Astrocyte (in vitro differentiated cells and primary cell): ENCODE results near the gene LRRC2. TPM values are rescaled to one million over a fixed set of nuclear protein-coding genes. Genes with fewer than 3 reads are reported as not detected.

ENCODE experiments used
- DNase-seq: peaks from one replicate; pipeline ENCODE4 v3.0.0-alpha.2; 2010; ENCODE audit warnings: low read depth
- FAIRE-seq: peaks from 2 replicates; lab custom pipeline; 2011; peaks lifted over from hg19 to GRCh38; lab: Jason Lieb, UNC
- H2AFZ ChIP-seq: 2 replicates; pipeline ENCODE4 v1.6.0; 2012; ENCODE audit warnings: low read depth, low read length, inconsistent platforms
- H3K27ac ChIP-seq: 2 replicates; pipeline ENCODE4 v1.5.1; 2011; ENCODE audit warnings: low read depth, low read length, inconsistent platforms
- H3K27me3 ChIP-seq: 2 replicates; pipeline ENCODE4 v1.6.0; 2011; ENCODE audit warnings: low read length, inconsistent platforms; ENCODE audit not compliant: insufficient read depth
- H3K36me3 ChIP-seq: 2 replicates; pipeline ENCODE4 v1.5.1; 2011; ENCODE audit warnings: low read length, inconsistent platforms; ENCODE audit not compliant: insufficient read depth
- H3K4me1 ChIP-seq: 2 replicates; pipeline ENCODE4 v1.5.1; 2011; ENCODE audit warnings: low read length, inconsistent platforms; ENCODE audit not compliant: insufficient read depth
- H3K4me2 ChIP-seq: 2 replicates; pipeline ENCODE4 v1.6.0; 2012; ENCODE audit warnings: low read length, inconsistent platforms
- H3K4me3 ChIP-seq: 2 replicates; pipeline ENCODE4 v1.5.1; 2011; ENCODE audit warnings: low read depth, mild to moderate bottlenecking, low read length, inconsistent platforms; ENCODE audit not compliant: insufficient read depth
- H3K79me2 ChIP-seq: 2 replicates; pipeline ENCODE4 v1.6.0; 2012; ENCODE audit warnings: mild to moderate bottlenecking, low read length, inconsistent platforms; ENCODE audit not compliant: insufficient read depth
- H3K9ac ChIP-seq: 2 replicates; pipeline ENCODE4 v1.6.0; 2012; ENCODE audit warnings: mild to moderate bottlenecking, low read length, inconsistent platforms
- H3K9me3 ChIP-seq: 2 replicates; pipeline ENCODE4 v1.5.1; 2012; ENCODE audit warnings: low read depth, mild to moderate bottlenecking, low read length, inconsistent platforms; ENCODE audit not compliant: insufficient read depth
- H4K20me1 ChIP-seq: 2 replicates; pipeline ENCODE4 v1.6.0; 2012; ENCODE audit warnings: low read length, inconsistent platforms; ENCODE audit not compliant: insufficient read depth
- H3K27ac Mint-ChIP-seq: one replicate; pipeline ENCODE4 v1.8.0; 2021; ENCODE audit warnings: mild to moderate bottlenecking, mixed read lengths; ENCODE audit not compliant: unreplicated experiment
- H3K27me3 Mint-ChIP-seq: one replicate; pipeline ENCODE4 v1.8.0; 2021; ENCODE audit warnings: low read depth, mixed read lengths; ENCODE audit not compliant: unreplicated experiment
- H3K36me3 Mint-ChIP-seq: one replicate; pipeline ENCODE4 v1.8.0; 2021; ENCODE audit warnings: low read depth, mixed read lengths; ENCODE audit not compliant: unreplicated experiment
- H3K4me1 Mint-ChIP-seq: one replicate; pipeline ENCODE4 v1.8.0; 2021; ENCODE audit warnings: low read depth, mixed read lengths; ENCODE audit not compliant: unreplicated experiment
- H3K4me3 Mint-ChIP-seq: one replicate; pipeline ENCODE4 v1.8.0; 2021; ENCODE audit warnings: mild to moderate bottlenecking, moderate library complexity, mixed read lengths; ENCODE audit not compliant: unreplicated experiment
- H3K9me3 Mint-ChIP-seq: one replicate; pipeline ENCODE4 v1.8.0; 2021; ENCODE audit warnings: mild to moderate bottlenecking, mixed read lengths; ENCODE audit not compliant: unreplicated experiment
- EZH2 ChIP-seq: IDR thresholded peaks from 2 replicates; pipeline ENCODE4 v1.6.1; 2012; ENCODE audit warnings: mild to moderate bottlenecking, low read length, inconsistent platforms; ENCODE audit not compliant: insufficient read depth
- total RNA-seq: library from RNA; stranded (reverse); gene quantifications from 2 replicates; pipeline ENCODE4 v1.2.1, GENCODE V29; 2021
- TF ChIP-seq, protein P1 (sequence below): IDR thresholded peaks from 2 replicates; pipeline ENCODE4 v1.5.1; 2011; ENCODE audit warnings: low read depth, mild to moderate bottlenecking, inconsistent platforms, low read length, moderate library complexity; ENCODE audit not compliant: insufficient read depth

The LRRC2 gene
- total RNA-seq, 1 donor from 2014 or later, result 0.32 TPM

DNA sequence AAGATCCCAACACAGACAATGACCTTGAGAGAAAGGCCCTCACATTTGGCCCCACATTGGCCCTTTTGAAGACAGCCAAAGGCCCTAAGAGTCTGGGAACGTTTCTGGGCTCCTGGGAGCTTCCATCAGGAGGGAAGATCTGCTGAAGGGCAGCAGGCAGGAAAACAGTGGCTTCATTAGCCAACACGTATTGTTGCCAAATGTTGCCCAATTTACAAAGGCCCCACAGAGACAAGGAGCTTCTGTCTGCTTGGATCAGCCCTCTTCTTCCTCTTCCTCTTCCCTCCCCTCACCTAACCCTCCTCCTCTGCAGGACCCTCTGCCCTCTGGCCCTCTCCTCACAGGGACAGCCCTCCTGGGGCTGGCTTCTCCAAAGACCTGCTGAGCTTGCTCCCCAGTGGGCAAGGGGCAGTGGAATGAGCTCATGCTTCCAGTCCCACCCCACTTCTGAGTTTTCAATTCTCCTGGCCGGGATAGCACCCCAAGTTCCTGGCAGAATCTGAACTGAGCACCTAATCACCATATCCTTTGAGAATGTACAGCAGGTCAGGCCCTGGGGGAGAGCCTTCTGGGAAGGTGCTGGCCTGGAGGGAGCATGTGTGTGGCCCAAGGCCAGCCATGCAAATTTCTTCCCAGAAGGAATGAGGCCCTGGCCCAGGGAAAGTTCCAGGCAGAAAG, 96.3 kb downstream of the LRRC2 start:
- Histone ChIP-seq H2AFZ (no peak overlapping the region), H3K27ac (no peak overlapping the region), H3K4me2 (no peak overlapping the region), H4K20me1 (no peaks in the 10 kb centered on the region), H3K9ac (no peak overlapping the region), H3K9me3 (no peaks in the 10 kb centered on the region), H3K27me3 (peaks cover 28% of the 10 kb centered on the region), H3K36me3 (no peaks in the 10 kb centered on the region), H3K4me1 (no peaks in the 10 kb centered on the region), H3K4me3 (no peak overlapping the region), H3K79me2 (no peaks in the 10 kb centered on the region)
- no peaks in the 10 kb centered on the region for H3K4me1 Mint-ChIP-seq
- peaks cover 10% of the 10 kb centered on the region for H3K9me3 Mint-ChIP-seq
- DNase-seq (no peak), FAIRE-seq (no peak)
- peaks cover 62% of the 10 kb centered on the region for H3K27me3 Mint-ChIP-seq
- TF ChIP-seq, protein P1, sequence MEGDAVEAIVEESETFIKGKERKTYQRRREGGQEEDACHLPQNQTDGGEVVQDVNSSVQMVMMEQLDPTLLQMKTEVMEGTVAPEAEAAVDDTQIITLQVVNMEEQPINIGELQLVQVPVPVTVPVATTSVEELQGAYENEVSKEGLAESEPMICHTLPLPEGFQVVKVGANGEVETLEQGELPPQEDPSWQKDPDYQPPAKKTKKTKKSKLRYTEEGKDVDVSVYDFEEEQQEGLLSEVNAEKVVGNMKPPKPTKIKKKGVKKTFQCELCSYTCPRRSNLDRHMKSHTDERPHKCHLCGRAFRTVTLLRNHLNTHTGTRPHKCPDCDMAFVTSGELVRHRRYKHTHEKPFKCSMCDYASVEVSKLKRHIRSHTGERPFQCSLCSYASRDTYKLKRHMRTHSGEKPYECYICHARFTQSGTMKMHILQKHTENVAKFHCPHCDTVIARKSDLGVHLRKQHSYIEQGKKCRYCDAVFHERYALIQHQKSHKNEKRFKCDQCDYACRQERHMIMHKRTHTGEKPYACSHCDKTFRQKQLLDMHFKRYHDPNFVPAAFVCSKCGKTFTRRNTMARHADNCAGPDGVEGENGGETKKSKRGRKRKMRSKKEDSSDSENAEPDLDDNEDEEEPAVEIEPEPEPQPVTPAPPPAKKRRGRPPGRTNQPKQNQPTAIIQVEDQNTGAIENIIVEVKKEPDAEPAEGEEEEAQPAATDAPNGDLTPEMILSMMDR, result no peak
- no peak for TF ChIP-seq EZH2
- H3K4me3 Mint-ChIP-seq, result no peak overlapping the region
- H3K36me3 Mint-ChIP-seq, result no peaks in the 10 kb centered on the region
- no peak overlapping the region for H3K27ac Mint-ChIP-seq

DNA sequence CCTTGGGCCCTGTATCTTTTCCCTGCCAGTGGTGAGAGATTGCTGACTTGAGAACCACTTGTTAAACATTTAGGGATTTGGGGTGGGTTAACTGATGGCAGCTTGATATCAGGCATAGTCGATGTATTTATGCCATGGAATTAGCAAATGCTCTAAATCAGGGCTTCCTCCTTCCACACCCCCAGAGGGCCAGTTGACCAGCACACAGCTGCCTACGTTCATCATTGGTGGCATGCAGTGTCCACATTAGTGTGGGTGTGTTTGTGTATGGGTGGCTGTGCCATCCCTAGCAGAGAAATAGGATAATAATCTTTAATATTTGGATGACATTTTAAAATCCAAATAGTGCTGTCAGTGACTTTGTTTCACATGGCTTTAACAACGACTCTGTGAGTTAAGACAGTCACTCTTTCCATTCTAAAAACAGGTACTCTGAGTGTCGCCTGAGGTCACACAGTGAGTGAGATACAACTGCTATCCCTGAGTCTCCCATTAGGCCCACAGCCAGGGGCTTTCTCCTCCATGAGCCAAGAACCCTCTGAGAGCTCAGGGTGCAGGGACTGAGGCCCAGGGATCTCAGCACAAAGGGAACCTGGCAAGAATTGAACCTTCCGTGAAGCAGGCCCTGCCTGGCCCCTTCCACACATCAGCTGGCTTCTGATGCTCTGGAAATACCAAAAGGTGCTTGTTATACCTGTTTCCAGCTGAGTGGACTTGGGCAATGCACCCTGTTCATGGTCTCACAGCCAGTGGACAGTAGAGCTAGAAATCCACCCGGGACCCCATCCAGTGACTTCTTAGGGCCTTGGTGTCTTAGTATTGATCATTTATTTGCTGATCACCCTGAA, 97.1 kb downstream of the LRRC2 start:
- no peak for TF ChIP-seq EZH2
- TF ChIP-seq, protein P1, result no peak
- H3K79me2 ChIP-seq, result no peaks in the 10 kb centered on the region
- H3K27ac Mint-ChIP-seq, result no peak overlapping the region
- H2AFZ ChIP-seq, result no peak overlapping the region
- H3K4me1 Mint-ChIP-seq, result no peaks in the 10 kb centered on the region
- peaks cover 68% of the 10 kb centered on the region for H3K27me3 Mint-ChIP-seq
- no peak overlapping the region for H3K4me3 Mint-ChIP-seq
- H3K27ac ChIP-seq, result no peak overlapping the region
- FAIRE-seq (no peak), DNase-seq (no peak)
- H3K36me3 Mint-ChIP-seq, result no peaks in the 10 kb centered on the region
- peaks cover 37% of the 10 kb centered on the region for H3K27me3 ChIP-seq
- no peaks in the 10 kb centered on the region for H3K4me1 ChIP-seq
- no peaks in the 10 kb centered on the region for H3K9me3 ChIP-seq
- H3K4me3 ChIP-seq, result no peak overlapping the region
- H3K36me3 ChIP-seq, result no peaks in the 10 kb centered on the region
- H3K9me3 Mint-ChIP-seq, result peaks cover 6% of the 10 kb centered on the region
- H3K4me2 ChIP-seq, result no peak overlapping the region
- no peaks in the 10 kb centered on the region for H4K20me1 ChIP-seq
- H3K9ac ChIP-seq, result no peak overlapping the region

GRCh38 chr3:46467562-46467961, 98.5 kb downstream of the LRRC2 start:
- TF ChIP-seq, protein P1, result no peak
- no peak for TF ChIP-seq EZH2
- H3K9me3 Mint-ChIP-seq, result peaks cover 2% of the 10 kb centered on the region
- Histone ChIP-seq H4K20me1 (no peaks in the 10 kb centered on the region), H3K27ac (no peak overlapping the region), H3K9me3 (no peaks in the 10 kb centered on the region), H2AFZ (no peak overlapping the region), H3K79me2 (no peaks in the 10 kb centered on the region), H3K4me1 (no peaks in the 10 kb centered on the region), H3K9ac (no peak overlapping the region), H3K4me3 (no peak overlapping the region), H3K36me3 (no peaks in the 10 kb centered on the region), H3K4me2 (no peak overlapping the region), H3K27me3 (peaks cover 42% of the 10 kb centered on the region)
- H3K4me1 Mint-ChIP-seq, result peaks cover 3% of the 10 kb centered on the region
- no peak for FAIRE-seq
- H3K27me3 Mint-ChIP-seq, result peaks cover 73% of the 10 kb centered on the region
- no peaks in the 10 kb centered on the region for H3K36me3 Mint-ChIP-seq
- no peak for DNase-seq
- no peak overlapping the region for H3K27ac Mint-ChIP-seq
- no peak overlapping the region for H3K4me3 Mint-ChIP-seq
